ENCODE measurements around the gene TIFAB.

DNA sequence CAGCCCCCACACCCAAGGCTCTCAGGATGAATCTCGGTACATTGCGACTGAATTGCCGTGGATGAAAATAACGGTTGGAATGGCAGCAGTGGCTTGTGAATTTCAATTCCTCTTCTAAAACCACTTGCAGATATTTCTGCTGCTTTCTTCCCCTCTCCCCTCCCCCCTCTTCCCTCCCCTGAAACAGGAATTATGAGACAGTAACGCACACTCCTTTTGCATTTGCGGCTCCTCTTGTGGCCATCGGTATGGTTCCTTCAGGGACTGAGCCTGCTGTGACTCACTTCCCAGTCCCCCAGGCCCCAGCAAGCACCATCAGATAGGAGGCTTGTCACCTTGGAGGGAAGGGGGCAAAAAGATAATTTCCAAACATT, 14.7 kb downstream of the TIFAB start:
- TF ChIP-seq, protein P1, sequence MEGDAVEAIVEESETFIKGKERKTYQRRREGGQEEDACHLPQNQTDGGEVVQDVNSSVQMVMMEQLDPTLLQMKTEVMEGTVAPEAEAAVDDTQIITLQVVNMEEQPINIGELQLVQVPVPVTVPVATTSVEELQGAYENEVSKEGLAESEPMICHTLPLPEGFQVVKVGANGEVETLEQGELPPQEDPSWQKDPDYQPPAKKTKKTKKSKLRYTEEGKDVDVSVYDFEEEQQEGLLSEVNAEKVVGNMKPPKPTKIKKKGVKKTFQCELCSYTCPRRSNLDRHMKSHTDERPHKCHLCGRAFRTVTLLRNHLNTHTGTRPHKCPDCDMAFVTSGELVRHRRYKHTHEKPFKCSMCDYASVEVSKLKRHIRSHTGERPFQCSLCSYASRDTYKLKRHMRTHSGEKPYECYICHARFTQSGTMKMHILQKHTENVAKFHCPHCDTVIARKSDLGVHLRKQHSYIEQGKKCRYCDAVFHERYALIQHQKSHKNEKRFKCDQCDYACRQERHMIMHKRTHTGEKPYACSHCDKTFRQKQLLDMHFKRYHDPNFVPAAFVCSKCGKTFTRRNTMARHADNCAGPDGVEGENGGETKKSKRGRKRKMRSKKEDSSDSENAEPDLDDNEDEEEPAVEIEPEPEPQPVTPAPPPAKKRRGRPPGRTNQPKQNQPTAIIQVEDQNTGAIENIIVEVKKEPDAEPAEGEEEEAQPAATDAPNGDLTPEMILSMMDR (IDR thresholded peaks at IDR 0.05): no peak
- no peak for TF ChIP-seq POLR2A (IDR thresholded peaks at IDR 0.05)
- TF ChIP-seq POLR2AphosphoS5 (IDR thresholded peaks at IDR 0.05): no peak
